ENCODE measurements around the gene GNAQ.

The GNAQ gene

DNA sequence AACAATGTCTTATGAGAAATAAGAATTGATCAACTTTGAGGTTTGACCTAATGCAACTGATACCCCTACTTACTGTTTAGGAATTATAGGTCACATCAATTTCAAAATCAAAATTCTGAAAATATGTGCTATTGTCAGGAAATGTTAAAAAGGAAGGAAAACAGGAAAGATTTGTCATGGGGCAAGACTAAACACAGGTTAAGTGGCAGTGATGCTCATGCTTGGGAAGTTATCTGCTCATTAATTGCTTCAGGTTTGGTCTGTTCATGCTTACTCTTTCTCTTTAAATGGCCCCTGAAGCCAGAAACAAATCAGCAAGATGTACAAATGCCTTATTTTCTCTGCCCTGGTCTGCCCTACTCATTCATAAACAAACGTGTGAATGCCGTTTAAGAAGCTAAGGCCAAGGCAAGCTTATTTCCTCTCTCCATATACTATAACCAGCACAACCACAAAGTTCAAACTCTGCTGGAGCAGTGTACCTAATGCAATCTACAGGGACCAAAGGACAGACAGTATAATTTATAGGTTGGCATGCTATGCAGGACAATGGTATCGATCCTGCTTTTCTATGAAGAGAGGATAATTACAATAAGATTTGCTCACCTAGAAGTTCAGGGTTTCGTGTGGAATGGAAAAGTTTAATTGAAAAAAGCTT, 177.2 kb downstream of the GNAQ start:
- H3K79me2 ChIP-seq (ENCODE audit: control insufficient read depth, insufficient read depth, low read length, poor library complexity) = no peaks in the 10 kb centered on the region
- H3K14ac ChIP-seq (ENCODE audit: low read length) = no peak overlapping the region
- H3K4me3 ChIP-seq (ENCODE audit: low read depth, low read length) = no peak overlapping the region
- H3K4me1 ChIP-seq (ENCODE audit: control insufficient read depth in 1 of 2, insufficient read depth in 2 of 2, low read length in 2 of 2) = no peaks in the 10 kb centered on the region
- no peak overlapping the region for H4K12ac ChIP-seq (ENCODE audit: low read depth, low read length)
- no peaks in the 10 kb centered on the region for H3K27me3 ChIP-seq (ENCODE audit: insufficient read depth, low read length)
- no CpG with 5 or more reads among the region's 4 CpGs for WGBS (ENCODE audit: extremely low coverage, insufficient coverage, insufficient read length)
- H3K27ac ChIP-seq (ENCODE audit: low read depth, low read length) = no peak overlapping the region
- peaks cover 0 to 2% of the 10 kb centered on the region in 2 experiments for H3K36me3 ChIP-seq (ENCODE audit: control insufficient read depth in 1 of 2, insufficient read depth in 2 of 2, low read length in 2 of 2)
- no peak overlapping the region for H3K4ac ChIP-seq (ENCODE audit: low read depth, low read length)
- no peak for DNase-seq
- no peak overlapping the region for H2BK120ac ChIP-seq (ENCODE audit: insufficient read depth, low read length, poor library complexity)
- no peak overlapping the region for H2BK5ac ChIP-seq (ENCODE audit: low read depth, low read length, poor library complexity)
- H3K4me2 ChIP-seq (ENCODE audit: low read length) = no peak overlapping the region
- no peak overlapping the region for H3K9ac ChIP-seq (ENCODE audit: low read length)
- H2AFZ ChIP-seq (ENCODE audit: insufficient read depth, low read length, poor library complexity) = no peak overlapping the region
- H4K8ac ChIP-seq (ENCODE audit: low read depth, low read length) = no peak overlapping the region
- H3K23ac ChIP-seq (ENCODE audit: low read length) = no peak overlapping the region
- H3K18ac ChIP-seq (ENCODE audit: low read length) = no peak overlapping the region
- no peak overlapping the region for H2AK5ac ChIP-seq (ENCODE audit: low read length)
- no peak overlapping the region for H4K91ac ChIP-seq (ENCODE audit: low read depth, low read length)
- H3K9me3 ChIP-seq (ENCODE audit: insufficient read depth, low read depth, low read length) = no peaks in the 10 kb centered on the region
- no peak overlapping the region for H2BK12ac ChIP-seq (ENCODE audit: low read length)
- no peaks in the 10 kb centered on the region for H3K79me1 ChIP-seq (ENCODE audit: low read length)

DNA sequence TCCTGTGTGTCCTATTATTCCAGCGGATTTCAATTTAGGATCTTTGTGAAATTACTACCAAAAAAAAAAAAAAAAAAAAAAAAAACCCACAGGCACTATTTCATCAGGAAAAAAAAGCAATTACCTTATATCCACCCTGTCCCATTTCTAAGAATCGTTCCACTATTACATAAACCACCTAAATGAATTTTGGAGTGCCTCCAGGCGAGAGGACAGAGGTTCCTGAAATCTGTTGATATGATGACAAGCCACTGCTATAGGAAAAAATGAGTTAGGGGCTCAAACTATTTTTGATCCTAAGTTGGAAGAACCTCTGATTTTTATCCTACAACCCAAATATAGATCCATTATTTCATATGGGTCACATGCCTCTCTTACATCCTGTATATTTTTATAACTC, 177.9 kb downstream of the GNAQ start:
- H3K4me2 ChIP-seq (ENCODE audit: low read length) = no peak overlapping the region
- no peak overlapping the region for H3K23ac ChIP-seq (ENCODE audit: low read length)
- H2BK120ac ChIP-seq (ENCODE audit: insufficient read depth, low read length, poor library complexity) = no peak overlapping the region
- no peaks in the 10 kb centered on the region for H3K27me3 ChIP-seq (ENCODE audit: insufficient read depth, low read length)
- H3K9ac ChIP-seq (ENCODE audit: low read length) = no peak overlapping the region
- H3K79me2 ChIP-seq (ENCODE audit: control insufficient read depth, insufficient read depth, low read length, poor library complexity) = no peaks in the 10 kb centered on the region
- no peaks in the 10 kb centered on the region for H3K4me1 ChIP-seq (ENCODE audit: control insufficient read depth in 1 of 2, insufficient read depth in 2 of 2, low read length in 2 of 2)
- H4K12ac ChIP-seq (ENCODE audit: low read depth, low read length) = no peak overlapping the region
- H4K91ac ChIP-seq (ENCODE audit: low read depth, low read length) = no peak overlapping the region
- H3K4ac ChIP-seq (ENCODE audit: low read depth, low read length) = no peak overlapping the region
- H3K18ac ChIP-seq (ENCODE audit: low read length) = no peak overlapping the region
- H3K79me1 ChIP-seq (ENCODE audit: low read length) = no peaks in the 10 kb centered on the region
- peaks cover 0 to 2% of the 10 kb centered on the region in 2 experiments for H3K36me3 ChIP-seq (ENCODE audit: control insufficient read depth in 1 of 2, insufficient read depth in 2 of 2, low read length in 2 of 2)
- H2AFZ ChIP-seq (ENCODE audit: insufficient read depth, low read length, poor library complexity) = no peak overlapping the region
- DNase-seq = no peak
- H2AK5ac ChIP-seq (ENCODE audit: low read length) = no peak overlapping the region
- no peak overlapping the region for H4K8ac ChIP-seq (ENCODE audit: low read depth, low read length)
- H3K4me3 ChIP-seq (ENCODE audit: low read depth, low read length) = no peak overlapping the region
- H2BK5ac ChIP-seq (ENCODE audit: low read depth, low read length, poor library complexity) = no peak overlapping the region
- no CpG with 5 or more reads among the region's 3 CpGs for WGBS (ENCODE audit: extremely low coverage, insufficient coverage, insufficient read length)
- H3K9me3 ChIP-seq (ENCODE audit: insufficient read depth, low read depth, low read length) = no peaks in the 10 kb centered on the region
- H3K14ac ChIP-seq (ENCODE audit: low read length) = no peak overlapping the region
- H3K27ac ChIP-seq (ENCODE audit: low read depth, low read length) = no peak overlapping the region
- no peak overlapping the region for H2BK12ac ChIP-seq (ENCODE audit: low read length)

DNA sequence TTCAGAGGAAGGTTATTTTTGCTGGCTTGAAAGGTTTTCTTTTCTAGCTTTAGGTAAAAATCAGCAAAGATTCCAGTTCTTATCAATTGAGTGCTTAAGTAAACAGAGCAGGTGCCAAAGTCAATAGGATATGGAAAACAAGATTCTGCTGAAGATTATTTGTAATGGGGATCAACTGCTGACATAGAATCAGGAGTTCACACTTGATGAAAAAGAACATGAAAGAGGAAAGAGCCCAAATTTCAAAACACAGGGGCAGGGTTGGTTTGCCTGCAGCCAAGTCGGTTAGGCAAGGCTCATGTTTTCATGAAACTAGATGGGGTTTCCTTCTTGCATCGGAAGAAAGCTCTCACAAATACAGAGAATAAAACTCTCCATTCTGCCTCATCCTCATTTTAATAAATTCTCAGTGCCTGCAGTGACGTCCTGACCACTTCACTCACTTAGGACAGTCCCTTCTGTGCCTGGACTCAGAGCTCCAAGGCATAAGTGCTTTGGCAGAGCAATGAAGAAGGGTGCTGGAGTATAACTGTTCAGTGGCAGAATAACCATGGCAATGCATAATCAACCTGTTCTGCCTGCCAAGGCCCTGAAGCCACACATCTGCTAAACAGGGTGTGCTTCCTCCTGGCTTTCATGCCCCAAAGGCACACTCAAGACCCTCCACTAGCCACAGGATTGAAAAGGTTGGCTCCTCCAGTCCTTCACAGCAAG, 179.6 kb downstream of the GNAQ start:
- no peak overlapping the region for H2AK5ac ChIP-seq (ENCODE audit: low read length)
- DNase-seq = no peak
- H3K4ac ChIP-seq (ENCODE audit: low read depth, low read length) = no peak overlapping the region
- H4K8ac ChIP-seq (ENCODE audit: low read depth, low read length) = no peak overlapping the region
- no peaks in the 10 kb centered on the region for H3K79me2 ChIP-seq (ENCODE audit: control insufficient read depth, insufficient read depth, low read length, poor library complexity)
- no peak overlapping the region for H2BK5ac ChIP-seq (ENCODE audit: low read depth, low read length, poor library complexity)
- H4K91ac ChIP-seq (ENCODE audit: low read depth, low read length) = no peak overlapping the region
- H3K23ac ChIP-seq (ENCODE audit: low read length) = peak overlapping the region; percentile 8
- H3K9ac ChIP-seq (ENCODE audit: low read length) = no peak overlapping the region
- H4K12ac ChIP-seq (ENCODE audit: low read depth, low read length) = no peak overlapping the region
- no peaks in the 10 kb centered on the region for H3K9me3 ChIP-seq (ENCODE audit: insufficient read depth, low read depth, low read length)
- peaks cover 2% of the 10 kb centered on the region in 2 experiments for H3K4me1 ChIP-seq (ENCODE audit: control insufficient read depth in 1 of 2, insufficient read depth in 2 of 2, low read length in 2 of 2)
- no CpG with 5 or more reads among the region's 3 CpGs for WGBS (ENCODE audit: extremely low coverage, insufficient coverage, insufficient read length)
- H3K4me3 ChIP-seq (ENCODE audit: low read depth, low read length) = peak overlapping the region; percentile 18
- no peaks in the 10 kb centered on the region for H3K27me3 ChIP-seq (ENCODE audit: insufficient read depth, low read length)
- no peak overlapping the region for H2BK120ac ChIP-seq (ENCODE audit: insufficient read depth, low read length, poor library complexity)
- peaks cover 0 to 4% of the 10 kb centered on the region in 2 experiments for H3K36me3 ChIP-seq (ENCODE audit: control insufficient read depth in 1 of 2, insufficient read depth in 2 of 2, low read length in 2 of 2)
- H3K79me1 ChIP-seq (ENCODE audit: low read length) = no peaks in the 10 kb centered on the region
- H3K14ac ChIP-seq (ENCODE audit: low read length) = no peak overlapping the region
- H2AFZ ChIP-seq (ENCODE audit: insufficient read depth, low read length, poor library complexity) = no peak overlapping the region
- H3K27ac ChIP-seq (ENCODE audit: low read depth, low read length) = no peak overlapping the region
- no peak overlapping the region for H3K4me2 ChIP-seq (ENCODE audit: low read length)
- H3K18ac ChIP-seq (ENCODE audit: low read length) = peak overlapping the region; percentile 52
- H2BK12ac ChIP-seq (ENCODE audit: low read length) = no peak overlapping the region

DNA sequence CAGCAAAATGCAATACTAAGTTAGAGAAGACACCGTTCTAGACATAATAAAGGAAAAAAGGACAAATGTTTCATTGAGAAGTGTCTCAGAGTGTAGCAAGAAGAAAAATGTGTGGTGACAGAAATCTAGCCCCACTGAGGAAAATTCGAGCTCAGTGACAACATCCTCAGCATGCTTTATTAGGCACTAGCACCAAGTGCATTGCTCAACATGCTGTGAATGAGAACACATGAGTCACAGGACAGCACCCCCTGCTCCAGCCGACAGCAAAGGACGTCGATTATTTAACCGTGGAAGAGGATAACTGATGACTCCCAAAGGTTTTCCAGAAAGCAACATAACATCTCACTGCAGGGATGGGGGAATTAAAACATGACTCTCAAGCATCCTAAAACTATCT, 182.7 kb downstream of the GNAQ start:
- Histone ChIP-seq H3K79me2 (ENCODE audit: control insufficient read depth, insufficient read depth, low read length, poor library complexity) (no peaks in the 10 kb centered on the region), H3K4me2 (ENCODE audit: low read length) (no peak overlapping the region), H3K27me3 (ENCODE audit: insufficient read depth, low read length) (no peaks in the 10 kb centered on the region), H3K23ac (ENCODE audit: low read length) (no peak overlapping the region), H3K27ac (ENCODE audit: low read depth, low read length) (no peak overlapping the region), H3K79me1 (ENCODE audit: low read length) (no peaks in the 10 kb centered on the region), H3K36me3 (ENCODE audit: control insufficient read depth in 1 of 2, insufficient read depth in 2 of 2, low read length in 2 of 2) (peaks cover 0 to 4% of the 10 kb centered on the region in 2 experiments), H3K9ac (ENCODE audit: low read length) (no peak overlapping the region), H2BK120ac (ENCODE audit: insufficient read depth, low read length, poor library complexity) (no peak overlapping the region), H3K9me3 (ENCODE audit: insufficient read depth, low read depth, low read length) (no peaks in the 10 kb centered on the region), H3K4ac (ENCODE audit: low read depth, low read length) (no peak overlapping the region), H4K12ac (ENCODE audit: low read depth, low read length) (no peak overlapping the region), H4K91ac (ENCODE audit: low read depth, low read length) (no peak overlapping the region), H3K4me3 (ENCODE audit: low read depth, low read length) (no peak overlapping the region), H3K4me1 (ENCODE audit: control insufficient read depth in 1 of 2, insufficient read depth in 2 of 2, low read length in 2 of 2) (peaks cover 5 to 7% of the 10 kb centered on the region in 2 experiments), H4K8ac (ENCODE audit: low read depth, low read length) (no peak overlapping the region), H3K18ac (ENCODE audit: low read length) (no peak overlapping the region), H2BK12ac (ENCODE audit: low read length) (no peak overlapping the region), H3K14ac (ENCODE audit: low read length) (no peak overlapping the region), H2AK5ac (ENCODE audit: low read length) (no peak overlapping the region), H2BK5ac (ENCODE audit: low read depth, low read length, poor library complexity) (no peak overlapping the region), H2AFZ (ENCODE audit: insufficient read depth, low read length, poor library complexity) (no peak overlapping the region)
- no CpG with 5 or more reads among the region's 6 CpGs for WGBS (ENCODE audit: extremely low coverage, insufficient coverage, insufficient read length)
- DNase-seq = peak; percentile 17 to 47
